ENCODE results near the gene KDM7A. TPM values are rescaled to one million over a fixed set of nuclear protein-coding genes. Genes with fewer than 3 reads are reported as not detected.

Gene KDM7A
- total and polyA plus RNA-seq, 2 of the 4 experiments (the other 2 are of a cell fraction), result 1.5 to 2.3 TPM

DNA sequence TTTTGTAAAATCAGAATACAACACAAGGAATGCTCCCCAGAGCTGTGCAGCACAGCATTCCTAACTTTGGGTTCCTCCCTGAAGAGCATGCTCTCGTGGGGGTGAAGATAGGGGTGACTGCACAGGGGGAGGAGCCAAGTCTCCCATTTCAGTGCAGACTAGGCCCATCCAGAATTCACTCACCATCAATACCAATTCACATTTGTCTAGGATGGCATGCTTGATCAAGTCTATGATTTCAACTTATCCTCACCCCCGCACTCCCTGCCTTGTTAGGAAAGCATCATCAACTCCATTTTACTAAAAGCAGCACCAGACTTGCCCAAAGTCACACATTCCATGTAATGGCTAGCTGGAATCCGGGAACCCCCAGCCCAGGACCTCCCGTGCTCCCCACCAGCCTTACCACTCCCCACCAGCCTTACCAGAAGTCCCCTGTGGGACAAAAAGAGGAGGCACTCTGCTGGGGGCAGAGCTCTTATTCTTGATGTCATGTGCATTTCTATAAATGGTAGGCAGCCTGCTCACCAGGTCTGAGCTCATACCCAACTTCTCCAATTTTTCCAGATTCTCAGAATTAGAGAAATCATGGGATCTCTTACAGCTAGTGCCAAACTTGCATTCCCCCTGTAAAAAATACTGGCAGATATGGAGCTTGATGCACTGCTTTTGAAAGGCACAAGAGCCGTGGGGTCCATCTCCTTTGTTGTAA lies 120.2 kb downstream of the KDM7A start:
- H3K36me3 ChIP-seq (ENCODE audit: control insufficient read depth, insufficient read depth, low read length), result peaks cover 2% of the 10 kb centered on the region; the same call in 1 of the 2 replicates
- no peak overlapping the region for H2BK20ac ChIP-seq (ENCODE audit: low read depth, low read length)
- H4K91ac ChIP-seq (ENCODE audit: insufficient read depth, low read depth, low read length), result no peak overlapping the region
- DNase-seq, result no peak
- H3K9ac ChIP-seq (ENCODE audit: low read depth, low read length), result no peak overlapping the region
- TF ChIP-seq, protein P1, sequence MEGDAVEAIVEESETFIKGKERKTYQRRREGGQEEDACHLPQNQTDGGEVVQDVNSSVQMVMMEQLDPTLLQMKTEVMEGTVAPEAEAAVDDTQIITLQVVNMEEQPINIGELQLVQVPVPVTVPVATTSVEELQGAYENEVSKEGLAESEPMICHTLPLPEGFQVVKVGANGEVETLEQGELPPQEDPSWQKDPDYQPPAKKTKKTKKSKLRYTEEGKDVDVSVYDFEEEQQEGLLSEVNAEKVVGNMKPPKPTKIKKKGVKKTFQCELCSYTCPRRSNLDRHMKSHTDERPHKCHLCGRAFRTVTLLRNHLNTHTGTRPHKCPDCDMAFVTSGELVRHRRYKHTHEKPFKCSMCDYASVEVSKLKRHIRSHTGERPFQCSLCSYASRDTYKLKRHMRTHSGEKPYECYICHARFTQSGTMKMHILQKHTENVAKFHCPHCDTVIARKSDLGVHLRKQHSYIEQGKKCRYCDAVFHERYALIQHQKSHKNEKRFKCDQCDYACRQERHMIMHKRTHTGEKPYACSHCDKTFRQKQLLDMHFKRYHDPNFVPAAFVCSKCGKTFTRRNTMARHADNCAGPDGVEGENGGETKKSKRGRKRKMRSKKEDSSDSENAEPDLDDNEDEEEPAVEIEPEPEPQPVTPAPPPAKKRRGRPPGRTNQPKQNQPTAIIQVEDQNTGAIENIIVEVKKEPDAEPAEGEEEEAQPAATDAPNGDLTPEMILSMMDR (conservative IDR thresholded peaks at IDR 0.05; ENCODE audit: low read depth, low read length), result no peak
- no peak for TF ChIP-seq BHLHE40 (IDR thresholded peaks at IDR 0.05; ENCODE audit: low read depth, low read length)
- no peak for TF ChIP-seq SMC3 (IDR thresholded peaks at IDR 0.05; ENCODE audit: low read depth, low read length)
- no peak for TF ChIP-seq RFX5 (IDR thresholded peaks at IDR 0.05; ENCODE audit: low read depth, low read length)
- TF ChIP-seq FOS (IDR thresholded peaks at IDR 0.05; ENCODE audit: low read depth, low read length), result no peak
- no peak for TF ChIP-seq MAFK (IDR thresholded peaks at IDR 0.05; ENCODE audit: low read depth, low read length)
- TF ChIP-seq CHD1 (IDR thresholded peaks at IDR 0.05; ENCODE audit: low read depth, low read length), result no peak
- no peak for TF ChIP-seq CEBPB (IDR thresholded peaks at IDR 0.05; ENCODE audit: low read depth, low read length)
- TF ChIP-seq MAZ (IDR thresholded peaks at IDR 0.05; ENCODE audit: borderline replicate concordance, low read depth, low read length), result no peak
- TF ChIP-seq, protein P2, sequence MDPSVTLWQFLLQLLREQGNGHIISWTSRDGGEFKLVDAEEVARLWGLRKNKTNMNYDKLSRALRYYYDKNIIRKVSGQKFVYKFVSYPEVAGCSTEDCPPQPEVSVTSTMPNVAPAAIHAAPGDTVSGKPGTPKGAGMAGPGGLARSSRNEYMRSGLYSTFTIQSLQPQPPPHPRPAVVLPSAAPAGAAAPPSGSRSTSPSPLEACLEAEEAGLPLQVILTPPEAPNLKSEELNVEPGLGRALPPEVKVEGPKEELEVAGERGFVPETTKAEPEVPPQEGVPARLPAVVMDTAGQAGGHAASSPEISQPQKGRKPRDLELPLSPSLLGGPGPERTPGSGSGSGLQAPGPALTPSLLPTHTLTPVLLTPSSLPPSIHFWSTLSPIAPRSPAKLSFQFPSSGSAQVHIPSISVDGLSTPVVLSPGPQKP (IDR thresholded peaks at IDR 0.05; ENCODE audit: borderline replicate concordance, low read depth, low read length), result no peak
- TF ChIP-seq POLR2A (IDR thresholded peaks at IDR 0.05; ENCODE audit: low read depth, low read length), result no peak
- TF ChIP-seq RAD21 (IDR thresholded peaks at IDR 0.05; ENCODE audit: low read length), result no peak
- no peak for TF ChIP-seq NFE2L2 (IDR thresholded peaks at IDR 0.05; ENCODE audit: low read depth, low read length)
- no peak for TF ChIP-seq RCOR1 (IDR thresholded peaks at IDR 0.05; ENCODE audit: insufficient replicate concordance, low read length)
- TF ChIP-seq, protein P3, sequence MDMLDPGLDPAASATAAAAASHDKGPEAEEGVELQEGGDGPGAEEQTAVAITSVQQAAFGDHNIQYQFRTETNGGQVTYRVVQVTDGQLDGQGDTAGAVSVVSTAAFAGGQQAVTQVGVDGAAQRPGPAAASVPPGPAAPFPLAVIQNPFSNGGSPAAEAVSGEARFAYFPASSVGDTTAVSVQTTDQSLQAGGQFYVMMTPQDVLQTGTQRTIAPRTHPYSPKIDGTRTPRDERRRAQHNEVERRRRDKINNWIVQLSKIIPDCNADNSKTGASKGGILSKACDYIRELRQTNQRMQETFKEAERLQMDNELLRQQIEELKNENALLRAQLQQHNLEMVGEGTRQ (IDR thresholded peaks at IDR 0.05; ENCODE audit: low read depth, low read length), result no peak
- TF ChIP-seq MXI1 (IDR thresholded peaks at IDR 0.05; ENCODE audit: borderline replicate concordance, low read depth, low read length), result no peak
- peaks cover 40% of the 10 kb centered on the region for H3K9me1 ChIP-seq (ENCODE audit: insufficient read depth, low read length)
- H3K9me3 ChIP-seq (ENCODE audit: control insufficient read depth, insufficient read depth, low read length), result no peaks in the 10 kb centered on the region
- H2AK5ac ChIP-seq (ENCODE audit: low read depth, low read length), result no peak overlapping the region
- H2BK15ac ChIP-seq (ENCODE audit: low read depth, low read length), result no peak overlapping the region
- H3K56ac ChIP-seq (ENCODE audit: extremely low read depth, insufficient read depth, low read length), result no peak overlapping the region
- H3K4ac ChIP-seq (ENCODE audit: low read depth, low read length), result no peak overlapping the region
- no peak overlapping the region for H3K4me2 ChIP-seq (ENCODE audit: low read depth, low read length)
- H3K79me1 ChIP-seq (ENCODE audit: low read depth in 1 of 2, low read length in 2 of 2), result peaks cover 16 to 62% of the 10 kb centered on the region in 2 experiments; a peak in 3 of 4 replicates
- no peak overlapping the region for H2AFZ ChIP-seq (replicated peaks; ENCODE audit: low read length, poor library complexity)
- no peak overlapping the region for H4K8ac ChIP-seq (ENCODE audit: low read depth in 2 of 2, low read length in 2 of 2)
- peaks cover 8% of the 10 kb centered on the region; the same call in 1 of the 2 replicates for H4K20me1 ChIP-seq (ENCODE audit: insufficient read depth, low read length)
- POLR2A ChIA-PET (ENCODE audit: unreplicated experiment), result no interaction called here
- no peak overlapping the region for H2BK120ac ChIP-seq (ENCODE audit: low read depth, low read length)
- H3K4me3 ChIP-seq (ENCODE audit: insufficient read depth, low read depth, low read length), result no peak overlapping the region
- in situ Hi-C loops (cut with MboI; ENCODE audit: low sequenced_read_pairs) (no loop called here), intact Hi-C loops (cut with micrococcal nuclease) (no loop called here), dilution Hi-C loops (cut with HindIII; ENCODE audit: low sequenced_read_pairs, unreplicated experiment) (no loop called here)
- H2BK5ac ChIP-seq (ENCODE audit: low read depth, low read length, poor library complexity, severe bottlenecking), result no peak overlapping the region
- no peak overlapping the region for H3K18ac ChIP-seq (ENCODE audit: low read depth, low read length)
- H3K4me1 ChIP-seq (ENCODE audit: control insufficient read depth, insufficient read depth, low read length), result peaks cover 21% of the 10 kb centered on the region
- ATAC-seq (ENCODE audit: low read depth), result no peak
- WGBS, 2 experiments (ENCODE audit: extremely low coverage in 2 of 2, insufficient read length in 1 of 2), result no CpG with 5 or more reads among the region's 5 CpGs
- H3K23ac ChIP-seq (ENCODE audit: low read depth, low read length), result no peak overlapping the region
- CTCF ChIA-PET, result no interaction called here
- H4K5ac ChIP-seq (ENCODE audit: low read depth, low read length), result no peak overlapping the region
- no peak overlapping the region for H2AK9ac ChIP-seq (replicated peaks; ENCODE audit: low read depth, low read length, poor library complexity)
- H3K27me3 ChIP-seq (ENCODE audit: control insufficient read depth, insufficient read depth, low read length), result no peaks in the 10 kb centered on the region
- BruUV-seq (replicated peaks), result no TSS peak
- no peak overlapping the region for H3K27ac ChIP-seq (ENCODE audit: insufficient read depth, low read length)
- no peak overlapping the region for H3K14ac ChIP-seq (replicated peaks; ENCODE audit: low read depth, low read length)
